Peyer's patch (tissue), 4 donors: ENCODE measurements around the gene COTL1. TPM values are rescaled to one million over a fixed set of nuclear protein-coding genes. Genes with fewer than 3 reads are reported as not detected.

ENCODE experiments used
- DNase-seq, 3 donors: peaks; one replicate each; pipeline ENCODE4 v3.0.0-alpha.2; 2017 to 2019
- H3K27ac ChIP-seq, 4 donors: fragments of 200-600 bp; sonication (generic); one replicate each; pipeline ENCODE4 v1.5.1; 2016 to 2019
- H3K27me3 ChIP-seq, 2 donors: fragments of 200-600 bp; sonication (generic); one replicate each; pipeline ENCODE4 v1.5.1; 2019
- H3K36me3 ChIP-seq, 3 donors: fragments of 200-600 bp; sonication (generic); one replicate each; pipeline ENCODE4 v1.5.1; 2016 to 2019
- H3K4me1 ChIP-seq, 4 donors: fragments of 200-600 bp; sonication (generic); one replicate each; pipeline ENCODE4 v1.5.1; 2016 to 2019
- H3K4me3 ChIP-seq, 4 donors: fragments of 200-600 bp; sonication (generic); 1 replicate in 3 of 4; 2 replicates in 1 of 4; pipeline ENCODE4 v1.5.1; 2016 to 2019; ENCODE audit warnings: mild to moderate bottlenecking in 1 of 4
- H3K9me3 ChIP-seq, 4 donors: fragments of 200-600 bp; sonication (generic); one replicate each; pipeline ENCODE4 v1.5.1; 2016 to 2019; ENCODE audit warnings: mild to moderate bottlenecking in 1 of 4
- CTCF ChIP-seq, 6 experiments: fragments of 450-650 bp in 4 of 6; fragments of 200-600 bp in 2 of 6; sonication (generic) in 1 of 6; IDR thresholded peaks; one replicate each; pipeline ENCODE4 v1.5.1; 2017 to 2019; ENCODE audit warnings: antibody characterized with exemption in 6 of 6, mild to moderate bottlenecking in 3 of 6, moderate library complexity in 1 of 6
- POLR2A ChIP-seq, 2 donors: fragments of 450-650 bp; IDR thresholded peaks; one replicate each; pipeline ENCODE4 v1.5.1; 2017; ENCODE audit warnings: antibody characterized with exemption in 2 of 2, mild to moderate bottlenecking in 2 of 2, moderate library complexity in 2 of 2
- total RNA-seq, 4 donors: library from RNA; depleted of rRNA; stranded (reverse); fragments of >200 nt; gene quantifications; one replicate each; pipeline ENCODE4 v1.1.0, GENCODE V29; 2016

The COTL1 gene
- total RNA-seq, 4 donors from 2014 or later, result 29.6 to 84.2 (median 43.1) TPM

DNA sequence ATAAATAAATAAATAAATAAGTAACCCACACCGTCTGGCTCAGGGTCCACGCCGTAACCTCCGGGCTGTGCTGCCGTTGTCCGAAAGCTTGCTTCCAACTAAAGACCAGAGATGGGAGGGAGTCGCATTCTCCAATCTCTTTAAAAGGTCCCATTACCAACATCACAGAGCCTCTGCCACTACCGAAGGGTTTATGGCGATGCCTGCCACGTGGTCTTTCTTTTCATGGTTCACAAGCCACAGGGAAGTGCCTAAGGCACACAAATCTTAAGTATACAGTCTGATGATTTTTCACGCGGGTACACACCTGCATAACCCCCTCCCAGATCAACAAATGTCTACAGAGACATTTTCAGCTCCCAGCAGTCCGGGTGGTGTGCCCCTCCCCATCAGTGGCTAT lies 1.4 kb downstream of the COTL1 start:
- TF ChIP-seq POLR2A (IDR thresholded peaks at IDR 0.05) (no peak), CTCF (IDR thresholded peaks at IDR 0.05) (no peak)
- Histone ChIP-seq H3K36me3 (no peaks in the 10 kb centered on the region), H3K4me3 (peak overlapping the region; percentile 61 to 94 (median 86)), H3K4me1 (peaks cover 0 to 39% (median 16%) of the 10 kb centered on the region in 4 donors), H3K27ac (peak overlapping the region in 2 of 4 donors; percentile 84 to 95), H3K9me3 (no peaks in the 10 kb centered on the region), H3K27me3 (no peaks in the 10 kb centered on the region)
- peak in 2 of 3 donors; percentile 73 to 79 for DNase-seq

- H3K27ac ChIP-seq, result peak overlapping the region in 3 of 4 donors; percentile 18 to 95 (median 38)
- no peak for TF ChIP-seq CTCF (IDR thresholded peaks at IDR 0.05)
- no peak for TF ChIP-seq POLR2A (IDR thresholded peaks at IDR 0.05)
- H3K36me3 ChIP-seq, result no peaks in the 10 kb centered on the region
- peak overlapping the region in 3 of 4 donors; percentile 16 to 94 (median 61) for H3K4me3 ChIP-seq
- no peaks in the 10 kb centered on the region for H3K27me3 ChIP-seq
- H3K4me1 ChIP-seq, result peaks cover 0 to 39% (median 16%) of the 10 kb centered on the region in 4 donors
- H3K9me3 ChIP-seq, result no peaks in the 10 kb centered on the region
- peak in 1 of 3 donors; percentile 41 for DNase-seq
Measured at GRCh38 chr16:84614968-84615813, 2.7 kb downstream of the COTL1 start.

DNA sequence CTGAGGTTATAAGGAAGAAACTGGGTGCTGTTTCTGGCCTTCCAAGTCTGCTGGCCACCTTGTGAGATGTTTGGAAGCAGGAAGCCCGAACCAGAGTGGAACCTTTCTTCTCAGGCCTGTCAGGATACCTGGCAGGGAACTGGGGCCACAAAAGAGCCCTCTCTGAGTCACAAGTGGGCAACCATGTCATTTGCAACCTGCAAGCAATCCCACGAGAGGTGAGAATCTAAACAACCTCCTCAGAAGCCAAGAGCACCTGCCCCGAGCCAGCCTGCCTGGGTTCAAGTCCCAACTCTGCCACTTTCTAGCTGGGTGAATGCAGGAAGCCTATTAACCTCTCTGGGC lies 3.3 kb downstream of the COTL1 start:
- TF ChIP-seq POLR2A (IDR thresholded peaks at IDR 0.05) (no peak), CTCF (IDR thresholded peaks at IDR 0.05) (no peak)
- no peaks in the 10 kb centered on the region for H3K9me3 ChIP-seq
- H3K27me3 ChIP-seq, result no peaks in the 10 kb centered on the region
- DNase-seq, result peak in 1 of 3 donors; percentile 21
- no peaks in the 10 kb centered on the region for H3K36me3 ChIP-seq
- peak overlapping the region in 2 of 4 donors; percentile 61 to 94 for H3K4me3 ChIP-seq
- peaks cover 0 to 39% (median 16%) of the 10 kb centered on the region in 4 donors for H3K4me1 ChIP-seq
- peak overlapping the region; percentile 18 to 95 (median 42) for H3K27ac ChIP-seq

DNA sequence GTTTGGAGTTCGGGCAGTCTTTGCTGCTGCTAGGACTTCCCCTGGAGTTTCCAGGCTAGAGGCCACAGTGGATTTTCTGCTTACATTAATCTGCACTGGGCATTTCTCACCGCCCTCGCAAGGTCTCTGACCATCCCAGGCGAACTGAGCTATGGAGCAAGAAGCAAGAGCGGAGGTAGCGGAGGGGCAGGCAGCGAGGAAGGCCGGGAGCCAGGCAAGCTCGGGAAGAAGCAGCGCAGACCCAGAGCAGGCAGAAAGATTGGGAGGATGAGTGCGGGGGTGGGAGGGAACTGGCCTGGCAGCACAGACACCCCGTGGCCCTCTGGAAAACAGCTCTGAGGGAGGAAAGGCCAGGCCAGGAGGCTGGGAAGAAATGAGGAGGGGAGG lies 3.8 kb downstream of the COTL1 start:
- TF ChIP-seq CTCF (IDR thresholded peaks at IDR 0.05), result no peak
- TF ChIP-seq POLR2A (IDR thresholded peaks at IDR 0.05), result no peak
- no peaks in the 10 kb centered on the region for H3K9me3 ChIP-seq

GRCh38 chr16:84613408-84614072 lies 4.3 kb downstream of the COTL1 start:
- no peaks in the 10 kb centered on the region for H3K9me3 ChIP-seq
- no peaks in the 10 kb centered on the region for H3K27me3 ChIP-seq
- DNase-seq, result no peak
- peak overlapping the region in 3 of 4 donors; percentile 30 to 95 (median 46) for H3K27ac ChIP-seq
- peaks cover 0 to 34% (median 19%) of the 10 kb centered on the region in 4 donors for H3K4me1 ChIP-seq
- H3K36me3 ChIP-seq, result no peaks in the 10 kb centered on the region
- TF ChIP-seq CTCF (IDR thresholded peaks at IDR 0.05) (no peak), POLR2A (IDR thresholded peaks at IDR 0.05) (no peak)
- no peak overlapping the region for H3K4me3 ChIP-seq

More for the DNA sequence above, 3.8 kb downstream of the COTL1 start:
- Histone ChIP-seq H3K36me3 (no peaks in the 10 kb centered on the region), H3K27ac (peak overlapping the region; percentile 18 to 95 (median 42)), H3K4me1 (peaks cover 0 to 39% (median 18%) of the 10 kb centered on the region in 4 donors), H3K4me3 (no peak overlapping the region), H3K27me3 (no peaks in the 10 kb centered on the region)
- no peak for DNase-seq
